Body of pancreas (tissue), 4 donors: Measurements from ENCODE around the gene DNAJC3. TPM values are rescaled to one million over a fixed set of nuclear protein-coding genes. Genes with fewer than 3 reads are reported as not detected.
"Not testable (repeated sequence)": the region's sequence is repeated elsewhere in the genome, so short reads cannot be mapped to it uniquely, and the experiment has no call there.

Source experiments
- ATAC-seq: fragments of 150-250 bp; one replicate; pipeline ENCODE4 v1.9.1; 2016
- DNase-seq, 4 donors: peaks; one replicate each; pipeline ENCODE4 v3.0.0-alpha.2; 2019
- H3K27ac ChIP-seq, 4 donors: fragments of 200-600 bp; sonication (generic); 1 replicate in 3 of 4; 2 replicates in 1 of 4; pipeline versions ENCODE4 v1.5.1 to v1.6.1; 2016 to 2019; ENCODE audit warnings: mild to moderate bottlenecking in 1 of 4, mixed read lengths in 1 of 4, moderate library complexity in 1 of 4
- H3K27me3 ChIP-seq, 2 donors: fragments of 200-600 bp; sonication (generic); one replicate each; pipeline ENCODE4 v1.6.0; 2016; ENCODE audit warnings: mild to moderate bottlenecking in 1 of 2
- H3K36me3 ChIP-seq, 2 donors: fragments of 200-600 bp; sonication (generic); replicated peaks in 1 of 2; 2 replicates each; pipeline ENCODE4 v1.5.1; 2016; ENCODE audit warnings: low read depth in 2 of 2; ENCODE audit not compliant: insufficient read depth in 1 of 2
- H3K4me1 ChIP-seq: fragments of 200-600 bp; sonication (generic); one replicate; pipeline ENCODE4 v1.6.0; 2016
- H3K4me3 ChIP-seq, 2 donors: fragments of 200-600 bp; sonication (generic); 1 replicate in 1 of 2; 2 replicates in 1 of 2; pipeline ENCODE4 v1.5.1; 2016 to 2019
- H3K9me3 ChIP-seq, 3 donors: fragments of 200-600 bp; sonication (generic); 1 replicate in 2 of 3; 2 replicates in 1 of 3; pipeline ENCODE4 v1.5.1; 2016
- CTCF ChIP-seq, 7 experiments: fragments of 450-650 bp in 4 of 7; fragments of 200-600 bp in 3 of 7; sonication (generic) in 3 of 7; IDR thresholded peaks; one replicate each; pipeline ENCODE4 v1.5.1; 2016 to 2019; ENCODE audit warnings: antibody characterized with exemption in 7 of 7
- POLR2A ChIP-seq, 3 donors: fragments of 450-650 bp; IDR thresholded peaks; one replicate each; pipeline ENCODE4 v1.6.1; 2016; ENCODE audit warnings: antibody characterized with exemption in 3 of 3, mild to moderate bottlenecking in 2 of 3
- WGBS, 2 donors: methylation state at CpG; one replicate each; pipeline ENCODE4 v1.1.5; 2017; 5-methylcytosine and 5-hydroxymethylcytosine counted together
- intact Hi-C: fragments of 100-400 bp; cut with DNase I; formaldehyde crosslinking; loops from one replicate; pipeline ENCODE4 v1.15.1; 2023
- total RNA-seq, 2 donors: library from RNA; depleted of rRNA; stranded (reverse); fragments of >200 nt; gene quantifications; one replicate each; pipeline ENCODE4 v1.1.0, GENCODE V29; 2016

DNAJC3 gene
- total RNA-seq, 2 donors from 2014 or later = 40.2 to 52.1 TPM

GRCh38 chr13:95708811-95709500 is 32.0 kb downstream of the DNAJC3 start:
- ATAC-seq (no peak), DNase-seq (no peak)
- 67 to 72% methylated on average over 4 of the region's 4 CpGs for WGBS, 2 donors
- peaks cover 34% of the 10 kb centered on the region for H3K4me1 ChIP-seq
- peak overlapping the region in 1 of 4 donors; percentile 31 for H3K27ac ChIP-seq
- H3K9me3 ChIP-seq = no peaks in the 10 kb centered on the region
- intact Hi-C loops = no loop called here
- no peak for TF ChIP-seq POLR2A (IDR thresholded peaks at IDR 0.05)
- H3K27me3 ChIP-seq = no peaks in the 10 kb centered on the region
- H3K36me3 ChIP-seq = peaks cover 0 to 4% of the 10 kb centered on the region in 2 donors
- H3K4me3 ChIP-seq = no peak overlapping the region

- Histone ChIP-seq H3K4me3 (no peak overlapping the region), H3K27ac (no peak overlapping the region), H3K27me3 (no peaks in the 10 kb centered on the region), H3K36me3 (peaks cover 0 to 4% of the 10 kb centered on the region in 2 donors), H3K9me3 (no peaks in the 10 kb centered on the region), H3K4me1 (peaks cover 20% of the 10 kb centered on the region)
- WGBS, 2 donors = 79 to 86% methylated on average over 2 of the region's 2 CpGs
- ATAC-seq (no peak), DNase-seq (no peak)
- TF ChIP-seq POLR2A (IDR thresholded peaks at IDR 0.05) = no peak
- TF ChIP-seq CTCF (IDR thresholded peaks at IDR 0.05) = no peak
- intact Hi-C loops = no loop called here
Observed at GRCh38 chr13:95710313-95710712, 33.4 kb downstream of the DNAJC3 start.

DNA sequence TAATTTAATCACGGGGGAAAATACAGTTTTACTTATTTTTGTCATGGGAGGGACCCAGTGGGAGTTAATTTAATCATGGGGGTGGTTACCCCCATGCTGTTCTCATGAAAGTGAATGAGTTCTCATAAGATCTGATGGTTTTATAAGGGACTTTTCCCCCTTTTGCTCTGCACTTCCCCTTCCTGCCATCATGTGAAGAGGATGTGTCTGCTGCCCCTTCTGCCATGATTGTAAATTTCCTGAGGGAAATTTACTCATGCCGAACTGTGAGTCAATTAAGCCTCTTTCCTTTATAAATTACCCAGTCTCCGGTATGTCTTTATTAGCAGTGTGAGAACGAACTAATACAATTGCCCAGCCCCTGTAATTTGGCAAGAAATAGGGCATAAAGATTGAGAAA is 35.9 kb downstream of the DNAJC3 start:
- intact Hi-C loops, ATAC-seq, H3K27me3 ChIP-seq, H3K27ac ChIP-seq, H3K4me3 ChIP-seq, DNase-seq, H3K9me3 ChIP-seq, H3K36me3 ChIP-seq: not testable (repeated sequence)
- peaks cover 18% of the 10 kb centered on the region for H3K4me1 ChIP-seq
- 83 to 95% methylated on average over 4 of the region's 4 CpGs for WGBS, 2 donors

- 95 to 99% methylated on average over 3 of the region's 3 CpGs for WGBS, 2 donors
- Histone ChIP-seq H3K4me1 (peaks cover 10% of the 10 kb centered on the region), H3K36me3 (peaks cover 0 to 4% of the 10 kb centered on the region in 2 donors), H3K27ac (no peak overlapping the region), H3K4me3 (no peak overlapping the region), H3K9me3 (no peaks in the 10 kb centered on the region), H3K27me3 (no peaks in the 10 kb centered on the region)
- TF ChIP-seq POLR2A (IDR thresholded peaks at IDR 0.05) = no peak
- no peak for TF ChIP-seq CTCF (IDR thresholded peaks at IDR 0.05)
- DNase-seq (no peak), ATAC-seq (no peak)
- intact Hi-C loops = no loop called here
Observed at GRCh38 chr13:95713651-95714050, 36.7 kb downstream of the DNAJC3 start.

DNA sequence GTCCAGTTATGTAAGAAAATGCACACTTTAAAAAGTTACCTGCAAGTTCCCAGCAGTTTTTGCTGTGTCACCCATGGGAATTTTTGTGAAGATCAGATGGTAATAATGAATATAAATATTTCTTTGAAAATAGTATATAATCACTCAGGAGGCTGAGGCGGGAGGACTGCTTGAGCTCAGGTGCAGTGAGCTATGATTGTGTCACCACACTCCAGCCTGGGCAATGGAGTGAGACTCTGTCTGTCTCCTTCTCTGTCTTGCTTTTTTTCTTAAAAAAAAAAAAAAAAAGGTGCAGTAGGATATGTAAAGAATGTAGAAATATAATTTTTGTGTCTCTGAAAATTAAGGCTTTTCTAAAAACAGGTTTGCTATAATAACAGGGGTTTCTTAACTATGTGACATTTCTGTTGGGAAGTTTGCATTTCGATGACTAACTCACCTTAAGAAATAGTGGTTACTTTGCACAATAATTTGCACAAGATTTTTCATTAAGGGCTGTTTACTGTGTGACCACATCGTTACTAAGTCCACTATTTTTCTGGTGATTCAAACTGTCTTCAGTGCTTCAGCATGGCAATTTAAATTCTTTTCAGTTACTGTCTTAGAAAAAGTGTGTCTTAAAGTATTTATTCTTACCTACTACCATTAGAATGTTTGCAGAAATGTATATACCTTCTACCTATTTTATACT is 37.3 kb downstream of the DNAJC3 start:
- intact Hi-C loops = no loop called here
- TF ChIP-seq POLR2A (IDR thresholded peaks at IDR 0.05) (no peak), CTCF (IDR thresholded peaks at IDR 0.05) (no peak)
- no peak for DNase-seq
- H3K27me3 ChIP-seq = no peaks in the 10 kb centered on the region
- WGBS, 2 donors = 72 to 87% methylated on average over 3 of the region's 3 CpGs
- H3K36me3 ChIP-seq = peaks cover 0 to 4% of the 10 kb centered on the region in 2 donors
- H3K9me3 ChIP-seq = no peaks in the 10 kb centered on the region
- H3K27ac ChIP-seq = no peak overlapping the region
- H3K4me1 ChIP-seq = peaks cover 10% of the 10 kb centered on the region
- no peak overlapping the region for H3K4me3 ChIP-seq
- ATAC-seq = no peak
